ENCODE data around the gene ERFL. TPM values are rescaled to one million over a fixed set of nuclear protein-coding genes. Genes with fewer than 3 reads are reported as not detected.
"Not testable (repeated sequence)": the region's sequence is repeated elsewhere in the genome, so short reads cannot be mapped to it uniquely, and the experiment has no call there.

The ERFL gene
- total RNA-seq, 1 donor from 2014 or later = 0.36 TPM

GRCh38 chr19:41926763-41927496 lies 1.3 kb downstream of the ERFL start:
- no peak for DNase-seq (ENCODE audit: low spot score)

- DNase-seq (ENCODE audit: low spot score) = no peak
These were observed 2.1 kb downstream of the ERFL start for GRCh38 chr19:41926028-41926762.

DNA sequence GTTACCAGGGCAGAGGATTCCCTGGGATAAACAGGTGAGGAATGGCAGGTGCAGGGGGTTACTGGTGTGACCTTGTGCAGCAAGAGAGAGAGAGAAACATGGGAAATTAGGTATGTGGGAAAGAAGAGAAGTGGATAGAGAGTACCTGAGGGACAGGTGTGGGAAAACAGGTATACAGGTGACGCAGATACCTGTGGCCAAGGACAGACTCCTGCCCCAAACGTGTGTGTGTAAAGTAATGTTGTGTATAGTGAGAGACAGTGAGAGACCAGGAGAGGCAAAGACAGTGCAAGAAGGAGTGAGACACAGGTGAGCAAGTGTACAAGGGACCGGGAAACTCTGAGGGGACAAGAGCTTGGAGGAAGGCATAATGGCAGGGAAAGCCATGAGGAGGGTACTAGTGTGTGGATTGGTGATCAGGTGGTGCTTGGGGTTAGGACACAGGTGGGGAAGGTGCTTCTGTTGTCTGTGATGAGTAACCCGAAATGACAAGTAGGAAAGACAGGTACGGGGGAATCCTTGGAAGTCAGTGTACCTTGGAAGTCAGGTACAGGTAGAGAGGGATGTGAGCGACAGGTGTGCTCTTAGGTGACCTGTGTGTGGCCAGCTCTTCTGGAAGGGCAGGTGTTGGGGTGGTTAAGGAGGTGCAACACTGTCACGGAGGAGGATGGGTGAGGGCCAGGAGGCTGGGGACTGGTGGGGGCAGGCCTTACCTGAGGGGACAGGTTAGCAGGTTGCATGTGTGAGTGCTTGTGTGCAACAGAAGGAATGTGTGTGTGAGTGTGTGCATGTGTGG lies 2.8 kb downstream of the ERFL start:
- DNase-seq (ENCODE audit: low spot score) = no peak

GRCh38 chr19:41924151-41925145 lies 3.8 kb downstream of the ERFL start:
- DNase-seq (ENCODE audit: low spot score) = no peak

DNA sequence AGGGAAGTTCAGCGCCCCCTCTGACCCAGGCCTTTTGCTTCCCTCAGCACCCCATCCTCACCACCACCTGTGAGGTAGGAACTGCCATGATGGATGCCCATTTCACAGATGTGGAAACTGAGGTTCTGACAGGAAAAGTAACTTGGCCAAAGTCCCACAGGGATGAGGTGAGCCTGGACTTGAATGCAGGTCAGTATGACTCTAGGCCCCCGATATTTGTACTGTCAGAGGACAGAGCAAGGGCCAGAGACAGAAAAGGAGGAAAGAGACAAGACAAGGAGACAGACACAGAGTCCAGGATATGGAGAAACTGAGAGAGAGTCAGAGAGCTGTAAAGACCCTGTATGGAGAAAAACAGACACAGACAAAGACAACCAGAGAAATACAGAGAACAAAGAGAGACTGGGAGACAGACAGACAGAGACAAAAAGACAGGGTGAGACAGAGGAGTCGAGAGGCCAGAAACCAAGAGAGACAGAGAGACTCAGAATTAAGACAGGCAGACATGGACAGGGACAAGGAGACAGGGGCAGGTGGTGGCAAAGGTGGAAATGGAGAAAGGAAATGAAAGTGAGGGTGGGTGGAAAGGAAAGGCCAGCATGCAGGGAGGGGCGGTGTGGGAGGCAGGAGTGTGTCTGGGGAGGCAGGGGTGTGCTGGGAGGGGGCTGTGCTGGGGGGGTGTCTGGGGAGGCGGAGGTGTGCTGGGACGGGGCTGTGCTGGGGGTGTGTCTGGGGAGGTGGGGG lies 5.0 kb downstream of the ERFL start:
- no peak for DNase-seq (ENCODE audit: low spot score)

- no peak for DNase-seq (ENCODE audit: low spot score)
These were observed 5.7 kb downstream of the ERFL start for GRCh38 chr19:41922585-41922984.

GRCh38 chr19:41921577-41922576 lies 6.4 kb downstream of the ERFL start:
- no peak for DNase-seq (ENCODE audit: low spot score)

GRCh38 chr19:41920882-41921576 lies 7.2 kb downstream of the ERFL start:
- no peak for DNase-seq (ENCODE audit: low spot score)

- DNase-seq (ENCODE audit: low spot score) = no peak
These were observed 8.1 kb downstream of the ERFL start for GRCh38 chr19:41919948-41920712.

DNA sequence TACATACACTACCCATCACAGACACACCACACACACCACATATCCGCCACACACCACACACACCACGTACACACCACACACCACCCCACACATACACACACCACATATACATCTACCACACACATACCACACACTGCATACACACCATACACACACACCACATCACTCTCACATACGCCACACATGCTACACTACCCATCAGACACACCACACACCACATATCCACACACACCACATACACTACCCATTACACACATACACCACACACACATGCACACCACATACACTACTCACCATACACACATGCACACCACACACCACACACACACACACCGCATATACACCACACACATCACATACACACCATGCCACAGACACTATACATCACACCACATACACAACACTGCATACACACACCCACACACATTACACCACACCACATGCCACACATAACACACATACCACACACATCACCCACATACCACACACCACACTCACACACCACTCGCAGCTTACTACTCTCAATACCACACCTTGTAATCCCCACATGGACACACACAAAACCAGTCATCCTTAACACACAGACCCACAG lies 9.5 kb downstream of the ERFL start:
- DNase-seq (ENCODE audit: low spot score) = no peak

DNA sequence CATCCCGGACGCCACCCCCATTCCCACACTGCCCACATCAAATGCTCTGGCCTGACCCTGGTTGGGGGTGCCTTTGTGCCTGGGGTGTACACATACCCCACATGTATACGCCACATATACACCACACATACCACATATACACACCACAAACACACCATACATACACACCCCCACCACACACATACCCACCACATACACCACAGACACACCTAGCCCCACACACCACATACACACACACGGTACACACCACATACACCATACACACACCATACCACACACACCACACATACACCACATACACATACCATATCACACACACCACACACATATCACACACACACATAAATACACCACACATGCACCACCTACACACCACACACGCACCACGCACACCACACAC lies 10.2 kb downstream of the ERFL start:
- no peak for DNase-seq (ENCODE audit: low spot score)

GRCh38 chr19:41917676-41918075 lies 10.6 kb downstream of the ERFL start:
- no peak for DNase-seq (ENCODE audit: low spot score)

- no peak for DNase-seq (ENCODE audit: low spot score)
These were observed 12.4 kb downstream of the ERFL start for GRCh38 chr19:41915776-41916414.

GRCh38 chr19:41915021-41915775 lies 13.1 kb downstream of the ERFL start:
- DNase-seq (ENCODE audit: low spot score) = no peak

DNA sequence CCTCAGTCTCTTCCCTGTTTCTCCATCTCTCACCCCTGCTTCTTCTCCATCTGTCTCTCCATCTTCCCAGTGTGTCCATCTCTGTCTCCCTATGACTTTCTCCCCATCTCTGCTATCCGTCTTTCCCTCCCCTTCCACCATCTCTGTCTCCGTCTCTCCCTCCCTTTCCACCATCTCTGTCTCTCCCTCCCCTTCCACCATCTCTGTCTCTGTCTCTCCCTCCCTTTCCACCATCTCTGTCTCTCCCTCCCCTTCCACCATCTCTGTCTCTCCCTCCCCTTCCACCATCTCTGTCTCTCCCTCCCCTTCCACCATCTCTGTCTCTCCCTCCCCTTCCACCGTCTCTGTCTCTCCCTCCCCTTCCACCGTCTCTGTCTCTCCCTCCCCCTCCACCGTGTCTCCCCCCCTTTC lies 13.8 kb downstream of the ERFL start:
- not testable (repeated sequence) for DNase-seq (ENCODE audit: low spot score)
